DOHH2 (cell line): ENCODE data around the gene HCN2.

Source experiments
- H3F3A ChIP-seq: fragments of 200-600 bp; sonication (generic), shearing (Covaris generic); 2 replicates; pipeline ENCODE4 v1.6.0; 2016; ENCODE audit warnings: antibody characterized with exemption, mild to moderate bottlenecking; ENCODE audit not compliant: control insufficient read depth, insufficient read depth
- H3K27ac ChIP-seq: fragments of 200-600 bp; sonication (generic); 2 replicates; pipeline ENCODE4 v1.5.1; 2014; ENCODE audit warnings: low read depth, mild to moderate bottlenecking, low read length, moderate library complexity
- H3K27me3 ChIP-seq: fragments of 200-600 bp; sonication (generic); 2 replicates; pipeline ENCODE4 v1.6.1; 2014; ENCODE audit warnings: mild to moderate bottlenecking, low read length, mixed read lengths; ENCODE audit not compliant: control insufficient read depth
- H3K36me3 ChIP-seq: fragments of 200-600 bp; sonication (generic); 2 replicates; pipeline ENCODE4 v1.6.1; 2014; ENCODE audit warnings: mild to moderate bottlenecking, low read length, moderate library complexity, mixed read lengths; ENCODE audit not compliant: control insufficient read depth
- H3K4me1 ChIP-seq: fragments of 200-600 bp; sonication (generic); 2 replicates; pipeline ENCODE4 v1.6.1; 2014; ENCODE audit warnings: mild to moderate bottlenecking, low read length, mixed read lengths; ENCODE audit not compliant: control insufficient read depth
- H3K4me2 ChIP-seq: fragments of 200-600 bp; sonication (generic); 2 replicates; pipeline ENCODE4 v1.6.0; 2014; ENCODE audit warnings: mild to moderate bottlenecking, low read length, moderate library complexity
- H3K4me3 ChIP-seq: fragments of 200-600 bp; sonication (generic); 2 replicates; pipeline ENCODE4 v1.5.1; 2014; ENCODE audit warnings: mild to moderate bottlenecking, low read length, mixed read lengths
- H3K79me2 ChIP-seq: fragments of 200-600 bp; sonication (generic); 2 replicates; pipeline ENCODE4 v1.6.1; 2014; ENCODE audit warnings: mild to moderate bottlenecking, low read length, mixed read lengths; ENCODE audit not compliant: control insufficient read depth
- H3K9me2 ChIP-seq: fragments of 200-600 bp; sonication (generic); replicated peaks from 2 replicates; pipeline ENCODE4 v1.6.1; 2014; ENCODE audit warnings: mild to moderate bottlenecking, low read length, mixed read lengths; ENCODE audit not compliant: control insufficient read depth
- H3K9me3 ChIP-seq: fragments of 200-600 bp; sonication (generic); 2 replicates; pipeline ENCODE4 v1.6.1; 2014; ENCODE audit warnings: antibody characterized with exemption, low read length, mixed read lengths; ENCODE audit not compliant: control insufficient read depth, insufficient read depth
- H4K20me1 ChIP-seq: fragments of 200-600 bp; sonication (generic); 2 replicates; pipeline ENCODE4 v1.6.0; 2014; ENCODE audit warnings: low read depth, mild to moderate bottlenecking, antibody characterized with exemption, low read length, moderate library complexity; ENCODE audit not compliant: control insufficient read depth, insufficient read depth
- CTCF ChIP-seq: fragments of 200-600 bp; sonication (generic); IDR thresholded peaks from one replicate; pipeline ENCODE4 v1.5.1; 2014; ENCODE audit warnings: antibody characterized with exemption, mild to moderate bottlenecking, low read depth, low read length; ENCODE audit not compliant: poor library complexity, severe bottlenecking
- EZH2phosphoT487 ChIP-seq: fragments of 200-600 bp; sonication (generic); IDR thresholded peaks from 2 replicates; pipeline ENCODE4 v1.6.1; 2017; ENCODE audit warnings: borderline replicate concordance, mild to moderate bottlenecking, antibody characterized with exemption, low read length, moderate library complexity, mixed read lengths

The HCN2 gene

GRCh38 chr19:560121-560520, 29.6 kb upstream of the HCN2 start:
- Histone ChIP-seq H3K4me3 (no peak overlapping the region), H3K27me3 (no peaks in the 10 kb centered on the region), H3K9me3 (no peaks in the 10 kb centered on the region), H3K4me1 (no peaks in the 10 kb centered on the region), H3K9me2 (no peaks in the 10 kb centered on the region), H3K4me2 (no peak overlapping the region), H3K79me2 (no peaks in the 10 kb centered on the region), H3F3A (no peaks in the 10 kb centered on the region), H4K20me1 (no peaks in the 10 kb centered on the region), H3K27ac (no peak overlapping the region), H3K36me3 (no peaks in the 10 kb centered on the region)
- no peak for TF ChIP-seq EZH2phosphoT487

- H4K20me1 ChIP-seq: no peaks in the 10 kb centered on the region
- no peaks in the 10 kb centered on the region for H3K9me3 ChIP-seq
- TF ChIP-seq EZH2phosphoT487 (no peak), CTCF (no peak)
- peaks cover 8% of the 10 kb centered on the region for H3F3A ChIP-seq
- H3K4me2 ChIP-seq: no peak overlapping the region
- H3K9me2 ChIP-seq: no peaks in the 10 kb centered on the region
- peaks cover 5% of the 10 kb centered on the region; the same call in 1 of the 2 replicates for H3K4me1 ChIP-seq
- peaks cover 7% of the 10 kb centered on the region for H3K36me3 ChIP-seq
- peaks cover 8% of the 10 kb centered on the region for H3K79me2 ChIP-seq
- H3K27me3 ChIP-seq: no peaks in the 10 kb centered on the region
- H3K27ac ChIP-seq: no peak overlapping the region
- H3K4me3 ChIP-seq: no peak overlapping the region
Measured at GRCh38 chr19:566403-566802, 23.3 kb upstream of the HCN2 start.

- Histone ChIP-seq H3K27me3 (no peaks in the 10 kb centered on the region), H3K36me3 (peaks cover 11% of the 10 kb centered on the region), H3K4me2 (no peak overlapping the region), H3K27ac (no peak overlapping the region), H3K9me3 (no peaks in the 10 kb centered on the region), H3K79me2 (peaks cover 8% of the 10 kb centered on the region), H3K4me3 (no peak overlapping the region), H4K20me1 (no peaks in the 10 kb centered on the region), H3K9me2 (no peaks in the 10 kb centered on the region), H3K4me1 (peaks cover 5% of the 10 kb centered on the region; the same call in 1 of the 2 replicates), H3F3A (peaks cover 12% of the 10 kb centered on the region)
- TF ChIP-seq CTCF: no peak
- TF ChIP-seq EZH2phosphoT487: no peak
Measured at GRCh38 chr19:566844-567243, 22.8 kb upstream of the HCN2 start.

GRCh38 chr19:567296-567900, 22.3 kb upstream of the HCN2 start:
- H3K4me2 ChIP-seq: no peak overlapping the region
- TF ChIP-seq EZH2phosphoT487: no peak
- no peak for TF ChIP-seq CTCF
- no peaks in the 10 kb centered on the region for H4K20me1 ChIP-seq
- peaks cover 11% of the 10 kb centered on the region for H3K36me3 ChIP-seq
- H3K9me2 ChIP-seq: no peaks in the 10 kb centered on the region
- no peaks in the 10 kb centered on the region for H3K9me3 ChIP-seq
- peaks cover 8% of the 10 kb centered on the region for H3K79me2 ChIP-seq
- peaks cover 5% of the 10 kb centered on the region; the same call in 1 of the 2 replicates for H3K4me1 ChIP-seq
- H3K27ac ChIP-seq: no peak overlapping the region
- no peak overlapping the region for H3K4me3 ChIP-seq
- peaks cover 15% of the 10 kb centered on the region for H3F3A ChIP-seq
- no peaks in the 10 kb centered on the region for H3K27me3 ChIP-seq
